GM19395 (cell line): ENCODE measurements around the gene ASZ1.

Experiments used
- ATAC-seq: cut with Tn5 transposase; IDR thresholded peaks from one replicate; pipeline ENCODE4 v1.9.1; 2021; ENCODE audit warnings: mild to moderate bottlenecking, moderate library complexity; ENCODE audit not compliant: unreplicated experiment

The ASZ1 gene

DNA sequence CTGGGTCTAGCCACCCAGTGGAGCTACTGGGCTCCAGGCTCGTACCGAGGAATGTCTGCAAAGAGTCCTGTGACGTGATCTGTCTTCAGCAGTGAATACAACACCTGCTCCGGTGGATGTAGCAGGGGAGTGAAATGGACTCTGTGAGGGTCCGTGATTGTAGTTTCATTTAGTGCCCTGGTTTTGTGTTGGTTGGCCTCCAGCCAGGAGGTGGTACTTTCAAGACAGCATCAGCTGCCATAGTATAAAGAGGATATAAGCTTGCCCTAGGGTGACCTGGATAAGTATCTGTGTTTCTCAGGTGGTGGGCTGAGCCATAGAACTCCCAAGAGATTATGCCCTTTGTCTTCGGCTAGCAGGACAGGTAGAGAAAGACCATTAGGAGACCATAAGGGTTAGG, 79.8 kb downstream of the ASZ1 start:
- no peak for ATAC-seq

DNA sequence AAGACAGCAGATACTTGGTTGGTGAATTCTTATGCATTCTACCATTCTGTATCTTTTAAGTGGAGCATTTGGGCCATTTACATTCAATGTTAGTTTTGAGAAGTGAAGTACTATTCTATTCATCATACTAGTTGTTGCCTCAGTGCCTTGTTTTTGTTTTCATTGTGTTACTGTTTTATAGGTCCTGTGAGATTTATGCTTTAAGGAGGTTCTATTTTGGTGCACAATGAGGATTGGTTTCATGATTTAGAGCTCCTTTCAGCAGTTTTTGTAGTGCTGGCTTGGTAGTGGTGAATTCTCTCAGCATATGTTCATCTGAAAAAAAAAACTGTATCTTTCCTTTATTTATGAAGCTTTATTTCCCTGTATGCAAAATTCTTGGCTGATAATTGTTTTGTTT, 81.1 kb downstream of the ASZ1 start:
- no peak for ATAC-seq

DNA sequence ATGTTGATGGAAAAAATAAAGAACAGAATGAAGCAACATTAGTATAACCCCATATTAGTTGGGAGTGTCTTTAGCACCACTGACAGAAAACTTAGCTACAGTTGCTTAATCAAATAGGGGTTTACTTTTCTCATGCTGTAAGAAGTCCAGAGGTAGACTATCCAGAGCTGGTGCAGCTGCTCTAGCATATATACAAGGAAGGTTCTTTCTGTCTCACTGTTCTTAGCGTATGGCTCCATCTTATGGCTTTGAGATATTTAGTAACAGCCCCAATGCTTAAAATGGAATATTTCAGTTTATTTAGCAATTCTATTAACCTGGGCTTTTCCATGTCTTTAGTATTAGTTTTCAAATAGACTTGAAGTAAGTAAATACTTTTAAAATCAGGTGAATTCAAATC, 89.3 kb downstream of the ASZ1 start:
- no peak for ATAC-seq

DNA sequence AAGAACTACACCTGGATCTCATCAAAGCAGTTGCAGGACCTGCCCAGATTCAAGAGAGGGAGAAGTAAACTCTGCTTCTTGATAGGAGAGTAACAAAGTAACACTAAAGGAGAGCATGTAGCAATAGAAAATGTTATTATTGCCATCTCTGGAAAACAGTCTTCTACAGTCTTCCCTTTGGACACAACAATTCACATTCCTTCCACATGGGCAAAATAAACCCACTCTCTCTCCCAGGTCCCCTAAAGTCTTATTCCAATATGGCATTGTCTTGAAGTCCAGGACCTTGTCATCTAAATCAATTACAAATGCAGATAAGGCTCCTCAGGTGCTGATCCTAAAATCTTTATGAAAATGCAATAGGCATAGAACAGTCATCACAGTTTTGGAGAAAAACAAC, 94.1 kb downstream of the ASZ1 start:
- no peak for ATAC-seq

DNA sequence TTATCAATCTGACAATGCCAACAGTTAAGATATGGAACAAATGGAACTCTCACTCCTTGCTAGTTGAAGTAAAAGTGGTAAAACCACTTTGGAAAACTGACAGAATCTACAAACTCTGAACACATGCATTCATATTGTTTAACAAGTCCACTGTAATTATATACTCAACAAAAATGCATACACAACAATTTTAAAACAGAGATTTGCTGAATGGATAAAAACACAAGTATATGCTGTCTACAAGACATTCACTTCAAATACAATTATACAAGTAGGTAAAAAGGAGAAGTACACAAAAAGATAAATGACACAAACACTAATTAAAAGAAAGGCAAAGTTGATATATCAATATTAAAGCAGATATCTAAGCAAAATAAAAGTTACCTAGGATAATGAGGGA, 95.3 kb downstream of the ASZ1 start:
- ATAC-seq = no peak

DNA sequence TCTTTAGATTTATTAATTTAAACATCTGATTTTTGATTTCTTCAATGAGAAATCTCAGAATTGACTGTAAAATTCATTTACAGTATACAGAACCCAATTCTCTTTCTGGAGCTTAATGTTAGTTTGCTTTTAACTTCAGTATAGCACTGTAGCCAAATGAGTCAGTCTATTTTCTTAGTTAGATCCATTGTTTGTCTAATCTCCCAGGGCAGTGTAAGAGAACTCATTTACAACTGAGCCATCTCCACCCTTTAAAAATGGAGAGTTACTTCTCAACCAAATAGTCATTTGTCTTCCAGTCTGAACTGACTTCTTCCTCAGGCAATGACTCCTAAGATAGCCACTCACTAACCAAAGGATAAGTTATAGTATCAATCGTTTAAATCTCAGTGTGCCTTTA, 101.5 kb downstream of the ASZ1 start:
- no peak for ATAC-seq

DNA sequence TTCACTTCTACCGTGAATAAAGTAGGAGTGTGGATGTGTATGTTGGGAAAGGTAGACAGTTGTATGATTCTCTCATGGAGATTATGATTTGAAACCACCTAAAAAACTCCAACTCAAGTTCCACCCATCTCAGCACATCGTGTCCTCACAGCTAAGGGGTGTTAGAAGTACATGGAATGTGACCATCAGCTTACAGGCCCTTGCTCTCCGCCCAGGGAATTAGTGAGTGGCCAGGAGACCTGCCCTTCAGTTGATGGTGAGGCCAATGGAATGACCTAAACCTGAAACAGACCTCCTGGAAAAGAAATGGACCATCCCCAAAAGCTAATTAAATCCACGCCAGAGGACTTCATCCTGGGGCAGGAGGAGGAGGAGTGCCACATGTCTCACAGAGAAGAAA, 102.3 kb downstream of the ASZ1 start:
- ATAC-seq = no peak

DNA sequence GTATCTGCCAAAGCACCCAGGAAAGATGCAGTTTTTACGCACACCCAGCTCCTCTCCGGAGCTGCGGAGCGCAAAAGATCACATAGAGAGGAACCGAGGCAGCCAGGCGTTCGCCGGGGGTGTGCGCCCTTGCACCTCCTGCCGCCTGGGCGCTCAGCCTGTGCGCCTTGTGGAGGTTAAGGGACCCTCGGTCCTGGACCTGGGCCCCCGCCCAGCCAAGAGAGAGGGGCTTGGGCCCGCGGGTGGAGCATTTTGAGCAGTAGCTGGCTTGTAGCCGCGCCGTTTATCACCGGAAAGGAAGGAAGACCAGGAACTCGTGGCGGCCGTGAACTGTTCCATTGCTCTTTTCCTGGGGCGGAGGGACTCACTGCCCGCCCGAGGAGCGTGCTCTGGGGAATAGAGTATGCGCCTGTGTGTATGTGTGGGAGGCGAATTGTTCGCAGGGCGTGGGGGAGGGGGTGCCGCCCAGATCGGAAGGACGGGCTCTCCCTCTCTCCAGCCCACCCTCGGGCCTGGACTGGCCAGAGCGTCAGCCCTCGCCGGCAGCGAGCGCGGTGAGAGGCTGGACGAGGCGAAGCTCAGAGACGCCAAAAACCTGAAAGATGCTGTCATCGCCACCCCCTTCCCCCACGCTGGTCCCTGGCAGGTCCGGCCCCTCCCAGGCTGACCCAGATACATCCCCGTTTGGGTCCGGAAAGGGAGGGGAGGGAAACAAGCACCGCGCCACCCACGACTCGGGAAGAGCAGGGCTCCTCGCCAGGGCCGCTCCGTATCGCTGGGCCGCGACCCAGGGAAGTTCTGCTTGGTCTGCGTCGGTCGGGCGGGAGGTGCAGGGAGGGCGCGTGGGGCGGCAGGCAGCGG, 103.2 kb downstream of the ASZ1 start:
- no peak for ATAC-seq

DNA sequence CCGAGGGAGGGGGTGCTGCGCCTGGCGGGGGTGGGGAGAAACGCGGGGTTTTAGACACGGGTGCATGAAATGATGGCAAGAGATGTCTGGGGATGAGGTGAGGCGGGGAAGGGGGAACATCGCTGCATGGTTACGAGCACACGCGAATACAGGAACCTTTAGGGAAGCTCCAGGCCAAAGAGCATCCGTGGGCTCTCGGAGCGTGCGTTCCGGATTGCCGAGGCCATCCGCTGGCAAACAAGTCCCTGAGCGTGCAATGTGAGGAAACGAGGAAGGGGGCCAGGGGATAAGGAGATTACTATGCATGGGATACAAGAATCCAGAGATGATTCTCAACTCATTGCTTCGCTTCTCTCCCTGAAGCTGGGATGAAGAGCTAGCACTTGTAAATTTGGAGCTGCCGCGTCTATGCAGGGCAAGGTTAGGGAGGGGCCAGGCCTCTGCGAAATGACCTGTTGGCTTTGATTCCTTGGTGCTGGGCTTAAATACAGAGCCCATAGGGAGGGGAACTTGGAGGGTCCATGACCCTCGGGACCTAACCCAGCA, 103.9 kb downstream of the ASZ1 start:
- ATAC-seq = no peak

DNA sequence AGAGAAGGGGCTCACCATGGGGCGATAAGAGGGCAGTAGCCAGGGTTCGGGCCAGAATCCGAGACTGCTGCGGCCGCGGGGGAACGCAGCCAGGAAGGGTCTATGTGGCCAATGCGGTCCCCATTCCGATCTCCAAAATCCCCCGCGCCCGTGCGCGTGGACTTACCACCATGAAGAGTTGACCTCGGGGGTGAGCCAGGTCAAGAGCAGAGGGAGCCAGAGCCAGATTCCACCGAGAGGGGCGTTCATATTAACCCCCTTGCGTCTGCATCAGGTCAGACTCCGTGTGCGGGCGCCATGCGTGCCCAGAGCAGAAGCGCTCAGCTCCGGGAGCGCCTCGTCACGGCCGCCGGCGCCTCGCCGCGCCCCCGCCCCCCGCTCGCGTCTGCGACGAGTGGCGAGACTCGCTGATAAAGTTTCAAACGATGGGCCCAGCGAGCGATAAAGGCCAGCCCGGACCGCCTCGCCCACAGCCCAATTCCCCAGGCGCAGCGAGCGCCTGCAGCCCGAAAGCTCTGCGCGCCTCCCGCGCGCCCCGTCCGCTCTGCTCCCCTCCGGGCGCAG, 104.5 kb downstream of the ASZ1 start, which contains the start of gene WNT2:
Gene WNT2, minus strand, starts transcription at position 318 of the 564 bp plus-strand sequence. Its CDS starts 69 bp downstream, at position 249.
- no peak for ATAC-seq

DNA sequence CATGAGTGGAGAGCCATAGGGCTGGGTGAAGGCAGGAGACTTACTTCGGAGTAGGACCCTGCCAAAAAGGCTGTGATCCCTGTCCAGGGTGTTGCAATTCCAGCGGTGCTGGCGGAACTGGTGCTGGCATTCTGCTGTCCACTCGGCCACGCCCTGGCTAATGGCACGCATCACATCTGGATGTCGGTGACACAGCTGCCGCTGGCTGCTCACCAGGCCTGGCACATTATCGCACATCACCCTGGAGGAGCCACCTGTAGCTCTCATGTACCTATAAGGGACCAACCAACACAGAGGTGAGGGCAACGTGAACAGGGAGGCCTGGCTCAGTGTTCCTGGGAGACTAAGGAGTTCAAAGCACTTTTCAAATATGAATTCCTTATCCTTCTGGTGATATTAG, 106.8 kb downstream of the ASZ1 start:
- no peak for ATAC-seq

DNA sequence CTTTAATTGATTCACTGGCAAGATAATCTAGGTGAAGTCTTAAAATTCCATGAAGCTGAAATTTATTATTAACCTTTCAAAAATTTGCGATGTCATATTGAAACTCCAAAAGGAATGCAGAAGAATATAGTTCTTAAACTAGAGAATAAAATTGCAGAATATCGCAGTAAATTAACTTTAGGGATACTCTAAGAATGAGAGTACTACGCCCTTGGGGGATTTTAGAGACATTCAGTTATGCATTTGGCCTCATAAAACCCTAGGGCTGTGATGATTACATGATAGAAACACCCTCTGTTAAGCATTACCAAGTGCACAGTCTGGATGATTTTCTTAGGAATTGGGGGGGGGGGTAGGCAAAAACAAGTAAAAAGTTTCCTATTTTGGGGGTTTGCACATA, 108.1 kb downstream of the ASZ1 start:
- ATAC-seq = no peak

DNA sequence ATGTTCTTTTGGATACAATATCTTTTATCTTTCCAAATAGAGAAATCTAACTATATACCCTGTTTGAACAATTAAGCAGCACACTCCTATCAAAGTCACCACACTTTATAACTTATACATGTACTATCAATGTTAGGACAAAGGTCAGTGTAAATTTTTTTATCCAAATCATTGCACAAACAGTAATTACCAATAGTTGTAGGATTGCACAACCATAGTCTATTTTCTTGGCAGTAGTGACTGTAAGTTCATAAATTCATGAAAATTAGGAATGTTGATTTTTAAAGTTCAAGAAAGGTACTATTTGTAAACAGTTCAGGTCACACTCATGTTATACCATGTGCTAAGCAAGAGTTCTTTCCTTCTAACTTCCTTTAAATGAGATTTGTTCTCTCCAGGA, 113.7 kb downstream of the ASZ1 start:
- no peak for ATAC-seq
